WTC11 (cell line): ENCODE results near the gene CGB3. TPM values are rescaled to one million over a fixed set of nuclear protein-coding genes. Genes with fewer than 3 reads are reported as not detected.

Source experiments
- ATAC-seq: fragments of 200-7000 bp; cut with Tn5 transposase; 2 replicates; pipeline ENCODE4 v1.10.0; 2021; ENCODE audit warnings: mild to moderate bottlenecking, moderate library complexity
- CTCF ChIA-PET: fragments of 300-600 bp; sonication (Branson Sonifier 250); formaldehyde crosslinking; loops from one replicate; lab custom pipeline; 2021; ENCODE audit warnings: antibody characterized with exemption; lab: Charles Lee
- POLR2A ChIA-PET: fragments of 350-600 bp; sonication (Branson Sonifier 250); formaldehyde crosslinking; loops from one replicate; lab custom pipeline; 2021; ENCODE audit warnings: antibody characterized with exemption; lab: Charles Lee
- DNase-seq: peaks from one replicate; pipeline ENCODE4 v3.0.0; 2021; ENCODE audit warnings: low spot score
- H3K27ac Mint-ChIP-seq: 2 replicates; pipeline ENCODE4 v1.8.0; 2021; ENCODE audit warnings: mixed read lengths
- H3K27me3 Mint-ChIP-seq: 2 replicates; pipeline ENCODE4 v1.8.0; 2021; ENCODE audit warnings: low read depth, mild to moderate bottlenecking, moderate library complexity, mixed read lengths
- H3K36me3 Mint-ChIP-seq: 2 replicates; pipeline ENCODE4 v1.8.0; 2021; ENCODE audit warnings: mixed read lengths
- H3K4me1 Mint-ChIP-seq: 2 replicates; pipeline ENCODE4 v1.8.0; 2022; ENCODE audit warnings: mixed read lengths
- H3K4me3 Mint-ChIP-seq: 2 replicates; pipeline ENCODE4 v1.8.0; 2021; ENCODE audit warnings: mild to moderate bottlenecking, moderate library complexity, mixed read lengths
- H3K9me3 Mint-ChIP-seq: 2 replicates; pipeline ENCODE4 v1.8.0; 2021; ENCODE audit warnings: mixed read lengths
- CREM ChIP-seq: sonication (generic); formaldehyde crosslinking; IDR thresholded peaks from 2 replicates; pipeline ENCODE4 v1.8.1; 2022; ENCODE audit warnings: mild to moderate bottlenecking, missing genetic modification reagents, moderate library complexity
- JUN ChIP-seq: sonication (generic); formaldehyde crosslinking; IDR thresholded peaks from 2 replicates; pipeline ENCODE4 v1.8.0; 2023; ENCODE audit warnings: mild to moderate bottlenecking, missing genetic modification reagents
- MYBL2 ChIP-seq: sonication (generic); formaldehyde crosslinking; IDR thresholded peaks from 2 replicates; pipeline ENCODE4 v1.8.1; 2023; ENCODE audit warnings: mild to moderate bottlenecking, moderate library complexity, missing genetic modification reagents
- NR3C1 ChIP-seq: sonication (generic); formaldehyde crosslinking; conservative IDR thresholded peaks from 2 replicates; pipeline ENCODE4 v1.8.1; 2023; ENCODE audit warnings: low read depth, mild to moderate bottlenecking, missing genetic modification reagents
- RELA ChIP-seq: sonication (generic); formaldehyde crosslinking; IDR thresholded peaks from 2 replicates; pipeline ENCODE4 v1.8.1; 2022; ENCODE audit warnings: missing genetic modification reagents, mild to moderate bottlenecking, borderline replicate concordance
- TP53 ChIP-seq: sonication (generic); formaldehyde crosslinking; IDR thresholded peaks from 2 replicates; pipeline ENCODE4 v1.8.1; 2023; ENCODE audit warnings: mild to moderate bottlenecking, missing genetic modification reagents
- total RNA-seq: library from RNA; stranded (reverse); gene quantifications from 3 replicates; pipeline ENCODE4 v1.2.3, GENCODE V29; 2021
- TF ChIP-seq, protein P1 (sequence below): sonication (generic); formaldehyde crosslinking; IDR thresholded peaks from 2 replicates; pipeline ENCODE4 v1.8.1; 2022; ENCODE audit warnings: low read depth, missing genetic modification reagents, borderline replicate concordance
- TF ChIP-seq, protein P2 (sequence below): sonication (generic); formaldehyde crosslinking; IDR thresholded peaks from 2 replicates; pipeline ENCODE4 v1.8.1; 2023; ENCODE audit warnings: mild to moderate bottlenecking, missing genetic modification reagents, moderate library complexity
- TF ChIP-seq, protein P3 (sequence below): sonication (generic); formaldehyde crosslinking; IDR thresholded peaks from 2 replicates; pipeline ENCODE4 v1.8.0; 2022; ENCODE audit warnings: mild to moderate bottlenecking, missing genetic modification reagents
- TF ChIP-seq, protein P4 (sequence below): sonication (generic); formaldehyde crosslinking; IDR thresholded peaks from 2 replicates; pipeline ENCODE4 v1.8.0; 2023; ENCODE audit warnings: missing genetic modification reagents, mild to moderate bottlenecking, borderline replicate concordance
- TF ChIP-seq, protein P5 (sequence below): fragments of 250-450 bp; sonication (Bioruptor Pico); IDR thresholded peaks from 2 replicates; pipeline ENCODE4 v1.9.0; 2021; ENCODE audit warnings: mild to moderate bottlenecking, borderline replicate concordance
- TF ChIP-seq, protein P6 (sequence below): sonication (generic); formaldehyde crosslinking; IDR thresholded peaks from 2 replicates; pipeline ENCODE4 v1.8.0; 2023; ENCODE audit warnings: mild to moderate bottlenecking, missing genetic modification reagents
- TF ChIP-seq, protein P7 (sequence below): sonication (generic); formaldehyde crosslinking; IDR thresholded peaks from 2 replicates; pipeline ENCODE4 v1.8.1; 2022; ENCODE audit warnings: mild to moderate bottlenecking, moderate library complexity, missing genetic modification reagents
- TF ChIP-seq, protein P8 (sequence below): fragments of 200-600 bp; IDR thresholded peaks from 2 replicates; pipeline ENCODE4 v1.8.0; 2022; ENCODE audit warnings: antibody characterized with exemption

The CGB3 gene
- total RNA-seq, 1 experiment from 2014 or later: not detected

DNA sequence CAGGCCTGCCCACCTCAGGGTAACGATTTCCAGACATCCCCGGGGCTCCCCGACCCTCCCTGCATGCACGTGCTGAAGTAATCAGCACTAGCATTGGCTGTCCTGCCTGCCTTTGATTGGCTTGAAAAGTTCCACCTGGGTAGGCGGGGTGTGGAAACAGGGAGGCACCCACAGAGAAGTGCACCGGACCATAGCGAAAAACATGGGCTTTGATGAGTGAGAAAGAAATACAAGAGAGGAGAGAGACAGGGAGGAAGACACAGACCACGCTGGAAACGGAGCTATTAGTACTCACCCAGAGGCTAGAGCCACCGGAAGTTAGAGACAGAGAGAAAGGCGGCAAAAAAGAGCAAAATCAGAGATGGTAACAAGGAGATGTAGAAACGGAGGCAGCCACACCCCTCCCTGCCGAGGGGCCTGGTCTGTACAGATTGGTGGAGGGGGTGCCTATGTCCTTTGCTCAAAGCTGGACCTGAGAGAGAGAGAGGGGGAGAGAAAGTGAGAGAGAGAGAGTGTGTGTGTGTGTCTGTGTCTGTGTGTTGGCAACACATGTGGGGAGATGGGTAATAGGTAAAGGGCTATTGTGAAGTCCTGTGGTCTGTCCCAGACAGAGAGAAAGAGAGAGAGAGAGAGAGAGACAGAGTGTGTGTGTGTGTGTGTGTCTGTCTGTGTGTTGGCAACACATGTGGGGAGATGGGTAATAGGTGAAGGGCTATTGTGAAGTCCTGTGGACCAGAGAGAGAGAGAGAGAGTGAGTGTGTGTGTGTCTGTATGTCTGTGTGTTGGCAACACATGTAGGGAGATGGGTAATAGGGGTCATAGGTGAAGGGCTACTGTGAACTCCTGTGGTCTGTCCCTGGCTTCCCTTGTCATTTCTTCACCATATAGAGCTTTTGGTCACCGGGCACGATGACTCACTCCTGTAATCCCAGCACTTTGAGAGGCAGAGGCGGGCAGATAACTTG is 2.9 kb downstream of the CGB3 start:
- CTCF ChIA-PET: interaction anchor here (0.5 to 6.5 kb wide), 11 partner anchors 10 to 458 kb away, joined by 3 to 78 read pairs (median 20); partner anchors contain the start of genes CGB2, CGB7, GYS1 and RUVBL2
- H3K27ac Mint-ChIP-seq: no peak overlapping the region
- no peak for ATAC-seq
- TF ChIP-seq, protein P1, sequence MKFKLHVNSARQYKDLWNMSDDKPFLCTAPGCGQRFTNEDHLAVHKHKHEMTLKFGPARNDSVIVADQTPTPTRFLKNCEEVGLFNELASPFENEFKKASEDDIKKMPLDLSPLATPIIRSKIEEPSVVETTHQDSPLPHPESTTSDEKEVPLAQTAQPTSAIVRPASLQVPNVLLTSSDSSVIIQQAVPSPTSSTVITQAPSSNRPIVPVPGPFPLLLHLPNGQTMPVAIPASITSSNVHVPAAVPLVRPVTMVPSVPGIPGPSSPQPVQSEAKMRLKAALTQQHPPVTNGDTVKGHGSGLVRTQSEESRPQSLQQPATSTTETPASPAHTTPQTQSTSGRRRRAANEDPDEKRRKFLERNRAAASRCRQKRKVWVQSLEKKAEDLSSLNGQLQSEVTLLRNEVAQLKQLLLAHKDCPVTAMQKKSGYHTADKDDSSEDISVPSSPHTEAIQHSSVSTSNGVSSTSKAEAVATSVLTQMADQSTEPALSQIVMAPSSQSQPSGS (CRISPR knock-in tag): no peak
- TF ChIP-seq MYBL2 (no peak), NR3C1 (CRISPR knock-in tag) (no peak), CREM (CRISPR knock-in tag) (no peak), RELA (CRISPR knock-in tag) (no peak), JUN (CRISPR knock-in tag) (no peak), TP53 (CRISPR knock-in tag) (no peak)
- TF ChIP-seq, protein P2, sequence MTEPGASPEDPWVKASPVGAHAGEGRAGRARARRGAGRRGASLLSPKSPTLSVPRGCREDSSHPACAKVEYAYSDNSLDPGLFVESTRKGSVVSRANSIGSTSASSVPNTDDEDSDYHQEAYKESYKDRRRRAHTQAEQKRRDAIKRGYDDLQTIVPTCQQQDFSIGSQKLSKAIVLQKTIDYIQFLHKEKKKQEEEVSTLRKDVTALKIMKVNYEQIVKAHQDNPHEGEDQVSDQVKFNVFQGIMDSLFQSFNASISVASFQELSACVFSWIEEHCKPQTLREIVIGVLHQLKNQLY (CRISPR knock-in tag): no peak
- TF ChIP-seq, protein P3, sequence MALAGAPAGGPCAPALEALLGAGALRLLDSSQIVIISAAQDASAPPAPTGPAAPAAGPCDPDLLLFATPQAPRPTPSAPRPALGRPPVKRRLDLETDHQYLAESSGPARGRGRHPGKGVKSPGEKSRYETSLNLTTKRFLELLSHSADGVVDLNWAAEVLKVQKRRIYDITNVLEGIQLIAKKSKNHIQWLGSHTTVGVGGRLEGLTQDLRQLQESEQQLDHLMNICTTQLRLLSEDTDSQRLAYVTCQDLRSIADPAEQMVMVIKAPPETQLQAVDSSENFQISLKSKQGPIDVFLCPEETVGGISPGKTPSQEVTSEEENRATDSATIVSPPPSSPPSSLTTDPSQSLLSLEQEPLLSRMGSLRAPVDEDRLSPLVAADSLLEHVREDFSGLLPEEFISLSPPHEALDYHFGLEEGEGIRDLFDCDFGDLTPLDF: no peak
- TF ChIP-seq, protein P4, sequence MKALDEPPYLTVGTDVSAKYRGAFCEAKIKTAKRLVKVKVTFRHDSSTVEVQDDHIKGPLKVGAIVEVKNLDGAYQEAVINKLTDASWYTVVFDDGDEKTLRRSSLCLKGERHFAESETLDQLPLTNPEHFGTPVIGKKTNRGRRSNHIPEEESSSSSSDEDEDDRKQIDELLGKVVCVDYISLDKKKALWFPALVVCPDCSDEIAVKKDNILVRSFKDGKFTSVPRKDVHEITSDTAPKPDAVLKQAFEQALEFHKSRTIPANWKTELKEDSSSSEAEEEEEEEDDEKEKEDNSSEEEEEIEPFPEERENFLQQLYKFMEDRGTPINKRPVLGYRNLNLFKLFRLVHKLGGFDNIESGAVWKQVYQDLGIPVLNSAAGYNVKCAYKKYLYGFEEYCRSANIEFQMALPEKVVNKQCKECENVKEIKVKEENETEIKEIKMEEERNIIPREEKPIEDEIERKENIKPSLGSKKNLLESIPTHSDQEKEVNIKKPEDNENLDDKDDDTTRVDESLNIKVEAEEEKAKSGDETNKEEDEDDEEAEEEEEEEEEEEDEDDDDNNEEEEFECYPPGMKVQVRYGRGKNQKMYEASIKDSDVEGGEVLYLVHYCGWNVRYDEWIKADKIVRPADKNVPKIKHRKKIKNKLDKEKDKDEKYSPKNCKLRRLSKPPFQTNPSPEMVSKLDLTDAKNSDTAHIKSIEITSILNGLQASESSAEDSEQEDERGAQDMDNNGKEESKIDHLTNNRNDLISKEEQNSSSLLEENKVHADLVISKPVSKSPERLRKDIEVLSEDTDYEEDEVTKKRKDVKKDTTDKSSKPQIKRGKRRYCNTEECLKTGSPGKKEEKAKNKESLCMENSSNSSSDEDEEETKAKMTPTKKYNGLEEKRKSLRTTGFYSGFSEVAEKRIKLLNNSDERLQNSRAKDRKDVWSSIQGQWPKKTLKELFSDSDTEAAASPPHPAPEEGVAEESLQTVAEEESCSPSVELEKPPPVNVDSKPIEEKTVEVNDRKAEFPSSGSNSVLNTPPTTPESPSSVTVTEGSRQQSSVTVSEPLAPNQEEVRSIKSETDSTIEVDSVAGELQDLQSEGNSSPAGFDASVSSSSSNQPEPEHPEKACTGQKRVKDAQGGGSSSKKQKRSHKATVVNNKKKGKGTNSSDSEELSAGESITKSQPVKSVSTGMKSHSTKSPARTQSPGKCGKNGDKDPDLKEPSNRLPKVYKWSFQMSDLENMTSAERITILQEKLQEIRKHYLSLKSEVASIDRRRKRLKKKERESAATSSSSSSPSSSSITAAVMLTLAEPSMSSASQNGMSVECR (CRISPR knock-in tag): no peak
- TF ChIP-seq, protein P5, sequence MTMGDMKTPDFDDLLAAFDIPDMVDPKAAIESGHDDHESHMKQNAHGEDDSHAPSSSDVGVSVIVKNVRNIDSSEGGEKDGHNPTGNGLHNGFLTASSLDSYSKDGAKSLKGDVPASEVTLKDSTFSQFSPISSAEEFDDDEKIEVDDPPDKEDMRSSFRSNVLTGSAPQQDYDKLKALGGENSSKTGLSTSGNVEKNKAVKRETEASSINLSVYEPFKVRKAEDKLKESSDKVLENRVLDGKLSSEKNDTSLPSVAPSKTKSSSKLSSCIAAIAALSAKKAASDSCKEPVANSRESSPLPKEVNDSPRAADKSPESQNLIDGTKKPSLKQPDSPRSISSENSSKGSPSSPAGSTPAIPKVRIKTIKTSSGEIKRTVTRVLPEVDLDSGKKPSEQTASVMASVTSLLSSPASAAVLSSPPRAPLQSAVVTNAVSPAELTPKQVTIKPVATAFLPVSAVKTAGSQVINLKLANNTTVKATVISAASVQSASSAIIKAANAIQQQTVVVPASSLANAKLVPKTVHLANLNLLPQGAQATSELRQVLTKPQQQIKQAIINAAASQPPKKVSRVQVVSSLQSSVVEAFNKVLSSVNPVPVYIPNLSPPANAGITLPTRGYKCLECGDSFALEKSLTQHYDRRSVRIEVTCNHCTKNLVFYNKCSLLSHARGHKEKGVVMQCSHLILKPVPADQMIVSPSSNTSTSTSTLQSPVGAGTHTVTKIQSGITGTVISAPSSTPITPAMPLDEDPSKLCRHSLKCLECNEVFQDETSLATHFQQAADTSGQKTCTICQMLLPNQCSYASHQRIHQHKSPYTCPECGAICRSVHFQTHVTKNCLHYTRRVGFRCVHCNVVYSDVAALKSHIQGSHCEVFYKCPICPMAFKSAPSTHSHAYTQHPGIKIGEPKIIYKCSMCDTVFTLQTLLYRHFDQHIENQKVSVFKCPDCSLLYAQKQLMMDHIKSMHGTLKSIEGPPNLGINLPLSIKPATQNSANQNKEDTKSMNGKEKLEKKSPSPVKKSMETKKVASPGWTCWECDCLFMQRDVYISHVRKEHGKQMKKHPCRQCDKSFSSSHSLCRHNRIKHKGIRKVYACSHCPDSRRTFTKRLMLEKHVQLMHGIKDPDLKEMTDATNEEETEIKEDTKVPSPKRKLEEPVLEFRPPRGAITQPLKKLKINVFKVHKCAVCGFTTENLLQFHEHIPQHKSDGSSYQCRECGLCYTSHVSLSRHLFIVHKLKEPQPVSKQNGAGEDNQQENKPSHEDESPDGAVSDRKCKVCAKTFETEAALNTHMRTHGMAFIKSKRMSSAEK (CRISPR knock-in tag): no peak
- TF ChIP-seq, protein P6, sequence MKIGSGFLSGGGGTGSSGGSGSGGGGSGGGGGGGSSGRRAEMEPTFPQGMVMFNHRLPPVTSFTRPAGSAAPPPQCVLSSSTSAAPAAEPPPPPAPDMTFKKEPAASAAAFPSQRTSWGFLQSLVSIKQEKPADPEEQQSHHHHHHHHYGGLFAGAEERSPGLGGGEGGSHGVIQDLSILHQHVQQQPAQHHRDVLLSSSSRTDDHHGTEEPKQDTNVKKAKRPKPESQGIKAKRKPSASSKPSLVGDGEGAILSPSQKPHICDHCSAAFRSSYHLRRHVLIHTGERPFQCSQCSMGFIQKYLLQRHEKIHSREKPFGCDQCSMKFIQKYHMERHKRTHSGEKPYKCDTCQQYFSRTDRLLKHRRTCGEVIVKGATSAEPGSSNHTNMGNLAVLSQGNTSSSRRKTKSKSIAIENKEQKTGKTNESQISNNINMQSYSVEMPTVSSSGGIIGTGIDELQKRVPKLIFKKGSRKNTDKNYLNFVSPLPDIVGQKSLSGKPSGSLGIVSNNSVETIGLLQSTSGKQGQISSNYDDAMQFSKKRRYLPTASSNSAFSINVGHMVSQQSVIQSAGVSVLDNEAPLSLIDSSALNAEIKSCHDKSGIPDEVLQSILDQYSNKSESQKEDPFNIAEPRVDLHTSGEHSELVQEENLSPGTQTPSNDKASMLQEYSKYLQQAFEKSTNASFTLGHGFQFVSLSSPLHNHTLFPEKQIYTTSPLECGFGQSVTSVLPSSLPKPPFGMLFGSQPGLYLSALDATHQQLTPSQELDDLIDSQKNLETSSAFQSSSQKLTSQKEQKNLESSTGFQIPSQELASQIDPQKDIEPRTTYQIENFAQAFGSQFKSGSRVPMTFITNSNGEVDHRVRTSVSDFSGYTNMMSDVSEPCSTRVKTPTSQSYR (CRISPR knock-in tag): no peak
- TF ChIP-seq, protein P7, sequence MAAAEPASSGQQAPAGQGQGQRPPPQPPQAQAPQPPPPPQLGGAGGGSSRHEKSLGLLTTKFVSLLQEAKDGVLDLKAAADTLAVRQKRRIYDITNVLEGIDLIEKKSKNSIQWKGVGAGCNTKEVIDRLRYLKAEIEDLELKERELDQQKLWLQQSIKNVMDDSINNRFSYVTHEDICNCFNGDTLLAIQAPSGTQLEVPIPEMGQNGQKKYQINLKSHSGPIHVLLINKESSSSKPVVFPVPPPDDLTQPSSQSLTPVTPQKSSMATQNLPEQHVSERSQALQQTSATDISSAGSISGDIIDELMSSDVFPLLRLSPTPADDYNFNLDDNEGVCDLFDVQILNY: no peak
- TF ChIP-seq, protein P8, sequence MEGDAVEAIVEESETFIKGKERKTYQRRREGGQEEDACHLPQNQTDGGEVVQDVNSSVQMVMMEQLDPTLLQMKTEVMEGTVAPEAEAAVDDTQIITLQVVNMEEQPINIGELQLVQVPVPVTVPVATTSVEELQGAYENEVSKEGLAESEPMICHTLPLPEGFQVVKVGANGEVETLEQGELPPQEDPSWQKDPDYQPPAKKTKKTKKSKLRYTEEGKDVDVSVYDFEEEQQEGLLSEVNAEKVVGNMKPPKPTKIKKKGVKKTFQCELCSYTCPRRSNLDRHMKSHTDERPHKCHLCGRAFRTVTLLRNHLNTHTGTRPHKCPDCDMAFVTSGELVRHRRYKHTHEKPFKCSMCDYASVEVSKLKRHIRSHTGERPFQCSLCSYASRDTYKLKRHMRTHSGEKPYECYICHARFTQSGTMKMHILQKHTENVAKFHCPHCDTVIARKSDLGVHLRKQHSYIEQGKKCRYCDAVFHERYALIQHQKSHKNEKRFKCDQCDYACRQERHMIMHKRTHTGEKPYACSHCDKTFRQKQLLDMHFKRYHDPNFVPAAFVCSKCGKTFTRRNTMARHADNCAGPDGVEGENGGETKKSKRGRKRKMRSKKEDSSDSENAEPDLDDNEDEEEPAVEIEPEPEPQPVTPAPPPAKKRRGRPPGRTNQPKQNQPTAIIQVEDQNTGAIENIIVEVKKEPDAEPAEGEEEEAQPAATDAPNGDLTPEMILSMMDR: no peak
- H3K4me1 Mint-ChIP-seq: peaks cover 23% of the 10 kb centered on the region
- no peak for DNase-seq
- no peaks in the 10 kb centered on the region for H3K9me3 Mint-ChIP-seq
- H3K4me3 Mint-ChIP-seq: no peak overlapping the region
- H3K27me3 Mint-ChIP-seq: peaks cover 55% of the 10 kb centered on the region
- POLR2A ChIA-PET: no interaction called here
- H3K36me3 Mint-ChIP-seq: no peaks in the 10 kb centered on the region
